Measurements from ENCODE around the gene PELO.

DNA sequence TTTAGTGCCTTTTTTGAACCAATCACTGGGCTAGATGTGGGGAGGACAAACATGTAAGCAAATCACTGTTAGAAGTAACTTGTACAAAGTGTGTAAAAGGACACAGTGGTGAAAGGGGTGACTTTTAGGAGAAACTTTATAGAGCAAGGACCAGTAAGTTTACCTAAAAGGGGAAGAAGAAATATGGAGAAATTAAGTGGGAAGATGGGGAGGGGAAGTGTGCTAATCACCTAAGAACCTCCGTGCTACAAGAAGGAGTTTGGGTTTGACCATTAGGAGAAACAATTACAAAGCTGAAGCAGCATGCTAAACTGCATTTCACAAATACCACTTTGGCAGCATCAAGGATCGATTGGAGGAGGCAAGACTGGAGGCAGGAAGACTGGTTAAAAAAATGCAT is 17.3 kb downstream of the PELO start:
- TF ChIP-seq, protein P1, sequence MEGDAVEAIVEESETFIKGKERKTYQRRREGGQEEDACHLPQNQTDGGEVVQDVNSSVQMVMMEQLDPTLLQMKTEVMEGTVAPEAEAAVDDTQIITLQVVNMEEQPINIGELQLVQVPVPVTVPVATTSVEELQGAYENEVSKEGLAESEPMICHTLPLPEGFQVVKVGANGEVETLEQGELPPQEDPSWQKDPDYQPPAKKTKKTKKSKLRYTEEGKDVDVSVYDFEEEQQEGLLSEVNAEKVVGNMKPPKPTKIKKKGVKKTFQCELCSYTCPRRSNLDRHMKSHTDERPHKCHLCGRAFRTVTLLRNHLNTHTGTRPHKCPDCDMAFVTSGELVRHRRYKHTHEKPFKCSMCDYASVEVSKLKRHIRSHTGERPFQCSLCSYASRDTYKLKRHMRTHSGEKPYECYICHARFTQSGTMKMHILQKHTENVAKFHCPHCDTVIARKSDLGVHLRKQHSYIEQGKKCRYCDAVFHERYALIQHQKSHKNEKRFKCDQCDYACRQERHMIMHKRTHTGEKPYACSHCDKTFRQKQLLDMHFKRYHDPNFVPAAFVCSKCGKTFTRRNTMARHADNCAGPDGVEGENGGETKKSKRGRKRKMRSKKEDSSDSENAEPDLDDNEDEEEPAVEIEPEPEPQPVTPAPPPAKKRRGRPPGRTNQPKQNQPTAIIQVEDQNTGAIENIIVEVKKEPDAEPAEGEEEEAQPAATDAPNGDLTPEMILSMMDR (IDR thresholded peaks at IDR 0.05; ENCODE audit: insufficient read depth, low read length, poor library complexity, severe bottlenecking), result no peak
- TF ChIP-seq EZH2phosphoT487 (conservative IDR thresholded peaks at IDR 0.05; ENCODE audit: low read length), result no peak
